H1 (cell line): ENCODE results near the gene SPATA32. TPM values are rescaled to one million over a fixed set of nuclear protein-coding genes. Genes with fewer than 3 reads are reported as not detected.
A peak's percentile ranks its signal among the peaks of the same experiment; 100 is the strongest.

Source experiments
- ASH2L ChIP-seq: fragments of 200-600, 300-600 bp; sonication (generic); IDR thresholded peaks from one replicate; pipeline ENCODE4 v1.7.1; 2017; ENCODE audit warnings: low read length
- CEBPB ChIP-seq: IDR thresholded peaks from 2 replicates; pipeline ENCODE4 v1.6.1; 2012; ENCODE audit warnings: low read depth, low read length
- CHD2 ChIP-seq: IDR thresholded peaks from 2 replicates; pipeline ENCODE4 v1.6.1; 2012; ENCODE audit warnings: low read length, improper control_type of control experiment
- CTCF ChIP-seq, 3 experiments: IDR thresholded peaks; 1 replicate in 2 of 3; 2 replicates in 1 of 3; pipeline versions ENCODE4 v1.5.1 to v1.6.1; 2011; ENCODE audit warnings: low read length in 3 of 3, mild to moderate bottlenecking in 3 of 3, inconsistent platforms in 2 of 3, low read depth in 1 of 3, moderate library complexity in 1 of 3; ENCODE audit not compliant: insufficient read depth in 1 of 3; ENCODE audit errors: control extremely low read depth in 1 of 3
- E2F6 ChIP-seq: IDR thresholded peaks from 2 replicates; pipeline ENCODE4 v1.6.1; 2012; ENCODE audit warnings: inconsistent platforms
- GABPA ChIP-seq: IDR thresholded peaks from 2 replicates; pipeline ENCODE4 v1.6.1; 2011; ENCODE audit warnings: mild to moderate bottlenecking, low read length, moderate library complexity, borderline replicate concordance; ENCODE audit not compliant: insufficient read depth
- JUND ChIP-seq: IDR thresholded peaks from 2 replicates; pipeline ENCODE4 v1.6.1; 2011; ENCODE audit warnings: mild to moderate bottlenecking, improper control_type of control experiment, low read length
- MAFK ChIP-seq: IDR thresholded peaks from 2 replicates; pipeline ENCODE4 v1.6.1; 2012; ENCODE audit warnings: low read depth, mild to moderate bottlenecking, improper control_type of control experiment, low read length
- NRF1 ChIP-seq: IDR thresholded peaks from 2 replicates; pipeline ENCODE4 v1.6.1; 2011; ENCODE audit warnings: mild to moderate bottlenecking, low read depth, low read length, improper control_type of control experiment
- PHF8 ChIP-seq: fragments of 200-600 bp; sonication (generic); conservative IDR thresholded peaks from 2 replicates; pipeline ENCODE4 v1.7.1; 2012; ENCODE audit warnings: low read depth, mild to moderate bottlenecking, inconsistent platforms, low read length, moderate library complexity
- POLR2A ChIP-seq, 2 experiments: IDR thresholded peaks; 1 replicate in 1 of 2; 2 replicates in 1 of 2; pipeline ENCODE4 v1.6.1; 2011; ENCODE audit warnings: low read depth in 2 of 2, low read length in 2 of 2, mild to moderate bottlenecking in 2 of 2; ENCODE audit errors: control extremely low read depth in 1 of 2
- POU5F1 ChIP-seq: IDR thresholded peaks from 2 replicates; pipeline ENCODE4 v1.6.1; 2011; ENCODE audit warnings: low read depth, mild to moderate bottlenecking, low read length, moderate library complexity
- RNF2 ChIP-seq: fragments of 200-900, 300-1000 bp; sonication (generic); IDR thresholded peaks from 2 replicates; pipeline ENCODE4 v1.7.1; 2016; ENCODE audit warnings: borderline replicate concordance, low read depth, mild to moderate bottlenecking, antibody characterized with exemption, low read length; ENCODE audit not compliant: poor library complexity, severe bottlenecking; ENCODE audit errors: missing control alignments
- SP2 ChIP-seq: IDR thresholded peaks from 2 replicates; pipeline ENCODE4 v1.6.1; 2012; ENCODE audit warnings: mild to moderate bottlenecking, low read length, inconsistent platforms
- SRF ChIP-seq: IDR thresholded peaks from 2 replicates; pipeline ENCODE4 v1.6.1; 2011; ENCODE audit warnings: mild to moderate bottlenecking, low read depth, low read length, moderate library complexity
- SUZ12 ChIP-seq: fragments of 200-600 bp; sonication (generic); IDR thresholded peaks from 2 replicates; pipeline ENCODE4 v1.6.1; 2012; ENCODE audit warnings: mild to moderate bottlenecking, inconsistent platforms, low read length, moderate library complexity, mixed read lengths
- TCF12 ChIP-seq: IDR thresholded peaks from 2 replicates; pipeline ENCODE4 v1.6.1; 2011; ENCODE audit warnings: low read depth, mild to moderate bottlenecking, low read length
- TEAD4 ChIP-seq: IDR thresholded peaks from 2 replicates; pipeline ENCODE4 v1.6.1; 2012; ENCODE audit warnings: low read depth, low read length, inconsistent platforms, mixed read lengths
- USF2 ChIP-seq: IDR thresholded peaks from 2 replicates; pipeline ENCODE4 v1.6.1; 2011; ENCODE audit warnings: low read length, improper control_type of control experiment
- polyA plus RNA-seq, 7 experiments: library from polyadenylated mRNA; depleted of rRNA in 3 of 7; stranded (reverse) in 5 of 7; unstranded in 2 of 7; fragments of >200 nt in 5 of 7; fragments of 200-250 nt in 2 of 7; gene quantifications; 1 replicate in 5 of 7; 2 replicates in 1 of 7; 4 replicates in 1 of 7; pipeline versions ENCODE4 v1.2.1 to v1.2.3, GENCODE V29; 2011 to 2013; ENCODE audit warnings: missing spikeins in 2 of 7, mixed read lengths in 2 of 7
- total RNA-seq: library from RNA; stranded (reverse); fragmentation: NEBNext Ultra II Directional; extraction: Animal tissue kit (Norgen Biotek cat#: 25700); gene quantifications from 2 replicates; pipeline ENCODE4 v1.2.1, GENCODE V29; 2021
- TF ChIP-seq, protein P1 (sequence below): IDR thresholded peaks from 2 replicates; pipeline ENCODE4 v1.6.1; 2012; ENCODE audit warnings: inconsistent platforms

SPATA32 gene
- total and polyA plus RNA-seq, 2 of the 8 experiments (the other 6 are each of a cell fraction or from before 2014, with no cell fraction given) = 0.24 TPM; not detected in 1

- TF ChIP-seq TCF12 (no peak), SP2 (no peak), USF2 (no peak), SRF (no peak), GABPA (no peak), SUZ12 (no peak), TEAD4 (0 out of 2 replicates have a peak, but pooled peaks have one; percentile 19), PHF8 (no peak), POU5F1 (no peak), POLR2A (IDR thresholded peaks at IDR 0.05; ENCODE audit: control extremely low read depth in 1 of 2, low read depth in 2 of 2, low read length in 2 of 2) (no peak), ASH2L (no peak), RNF2 (no peak), E2F6 (no peak), CEBPB (no peak), JUND (0 out of 2 replicates have a peak, but pooled peaks have one; percentile 16), NRF1 (no peak), CHD2 (no peak), MAFK (no peak), CTCF (IDR thresholded peaks at IDR 0.05; ENCODE audit: control extremely low read depth in 1 of 3, insufficient read depth in 1 of 3, low read depth in 1 of 3, low read length in 3 of 3) (peak; percentile 94 to 97 (median 97))
- TF ChIP-seq, protein P1, sequence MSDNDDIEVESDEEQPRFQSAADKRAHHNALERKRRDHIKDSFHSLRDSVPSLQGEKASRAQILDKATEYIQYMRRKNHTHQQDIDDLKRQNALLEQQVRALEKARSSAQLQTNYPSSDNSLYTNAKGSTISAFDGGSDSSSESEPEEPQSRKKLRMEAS = no peak
- TF ChIP-seq, all 59 proteins: peak for 5
Observed at GRCh38 chr17:45218895-45219661, 42.8 kb downstream of the SPATA32 start (continued).
